ENCODE results near the gene MCU. TPM values are rescaled to one million over a fixed set of nuclear protein-coding genes. Genes with fewer than 3 reads are reported as not detected.

MCU gene
- total RNA-seq, 1 donor from 2014 or later: 21.7 TPM

DNA sequence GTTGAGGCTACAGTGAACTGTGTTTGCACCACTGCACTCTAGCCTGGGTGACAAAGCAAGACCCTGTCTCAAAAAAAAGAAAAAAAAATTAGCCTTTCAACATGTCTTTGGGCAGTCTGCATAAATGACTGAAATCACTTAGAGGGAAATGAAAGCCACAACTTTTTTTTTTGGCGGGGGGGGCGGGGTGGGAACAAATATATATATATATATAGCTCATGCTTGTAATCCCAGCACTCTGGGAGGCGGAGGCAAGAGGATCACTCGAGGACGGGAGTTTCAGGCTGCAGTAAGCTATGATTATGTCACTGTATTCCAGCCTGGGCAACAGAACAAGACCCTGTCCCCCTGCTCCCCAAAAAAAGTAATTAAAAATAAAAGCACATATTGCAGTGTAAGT is 42.7 kb upstream of the MCU start:
- Mint-ChIP-seq H3K9me3 (no peaks in the 10 kb centered on the region), H3K27ac (ENCODE audit: unreplicated experiment) (no peak overlapping the region), H3K36me3 (ENCODE audit: low read depth) (no peaks in the 10 kb centered on the region), H3K4me1 (no peaks in the 10 kb centered on the region), H3K27me3 (ENCODE audit: low read depth) (no peaks in the 10 kb centered on the region), H3K4me3 (no peak overlapping the region)
- no peak for TF ChIP-seq CTCF (conservative IDR thresholded peaks at IDR 0.05)
- no peak for DNase-seq (ENCODE audit: low read depth, low spot score)

DNA sequence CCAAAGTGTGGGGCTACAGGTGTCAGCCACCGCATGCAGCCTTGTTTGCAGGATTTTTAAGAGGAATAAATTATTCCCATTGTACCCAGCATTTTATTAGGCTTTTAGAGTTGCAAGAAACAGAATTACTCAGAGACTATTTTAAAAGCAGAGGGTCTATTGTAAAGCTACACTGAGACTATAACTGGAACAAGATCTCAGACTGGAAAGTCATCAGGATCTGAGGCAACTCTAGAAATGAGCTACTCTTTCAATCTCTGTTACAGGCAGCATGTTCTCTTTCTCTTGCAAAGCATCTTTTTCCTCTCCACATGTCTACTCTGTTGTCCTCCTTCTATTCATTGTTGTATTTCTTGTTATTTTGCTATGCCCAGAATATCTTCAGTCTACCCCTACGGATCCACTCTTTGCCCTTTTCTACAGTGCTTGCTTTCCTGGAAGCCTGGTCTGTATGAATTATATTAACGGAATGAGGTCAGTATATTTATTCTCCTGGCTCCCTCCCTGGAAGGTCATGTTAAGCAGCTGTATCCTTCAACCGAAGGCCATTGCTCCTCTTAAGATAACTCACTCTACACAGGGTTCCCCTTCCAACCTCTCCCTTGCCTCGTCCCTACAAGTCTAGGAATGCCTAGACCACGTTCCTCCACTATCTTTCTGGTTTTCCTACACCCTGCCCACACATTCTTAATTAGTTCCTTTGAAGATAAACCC is 38.4 kb upstream of the MCU start:
- no peaks in the 10 kb centered on the region for H3K4me1 Mint-ChIP-seq
- H3K27ac Mint-ChIP-seq (ENCODE audit: unreplicated experiment): no peak overlapping the region
- H3K9me3 Mint-ChIP-seq: no peaks in the 10 kb centered on the region
- DNase-seq (ENCODE audit: low read depth, low spot score): no peak
- TF ChIP-seq CTCF (conservative IDR thresholded peaks at IDR 0.05): no peak
- no peak overlapping the region for H3K4me3 Mint-ChIP-seq
- no peaks in the 10 kb centered on the region for H3K36me3 Mint-ChIP-seq (ENCODE audit: low read depth)
- H3K27me3 Mint-ChIP-seq (ENCODE audit: low read depth): no peaks in the 10 kb centered on the region

- Mint-ChIP-seq H3K4me1 (no peaks in the 10 kb centered on the region), H3K4me3 (no peak overlapping the region), H3K36me3 (ENCODE audit: low read depth) (no peaks in the 10 kb centered on the region), H3K9me3 (no peaks in the 10 kb centered on the region), H3K27ac (ENCODE audit: unreplicated experiment) (no peak overlapping the region), H3K27me3 (ENCODE audit: low read depth) (no peaks in the 10 kb centered on the region)
- no peak for DNase-seq (ENCODE audit: low read depth, low spot score)
- no peak for TF ChIP-seq CTCF (conservative IDR thresholded peaks at IDR 0.05)
These were observed 37.2 kb upstream of the MCU start for GRCh38 chr10:72654720-72655119.

DNA sequence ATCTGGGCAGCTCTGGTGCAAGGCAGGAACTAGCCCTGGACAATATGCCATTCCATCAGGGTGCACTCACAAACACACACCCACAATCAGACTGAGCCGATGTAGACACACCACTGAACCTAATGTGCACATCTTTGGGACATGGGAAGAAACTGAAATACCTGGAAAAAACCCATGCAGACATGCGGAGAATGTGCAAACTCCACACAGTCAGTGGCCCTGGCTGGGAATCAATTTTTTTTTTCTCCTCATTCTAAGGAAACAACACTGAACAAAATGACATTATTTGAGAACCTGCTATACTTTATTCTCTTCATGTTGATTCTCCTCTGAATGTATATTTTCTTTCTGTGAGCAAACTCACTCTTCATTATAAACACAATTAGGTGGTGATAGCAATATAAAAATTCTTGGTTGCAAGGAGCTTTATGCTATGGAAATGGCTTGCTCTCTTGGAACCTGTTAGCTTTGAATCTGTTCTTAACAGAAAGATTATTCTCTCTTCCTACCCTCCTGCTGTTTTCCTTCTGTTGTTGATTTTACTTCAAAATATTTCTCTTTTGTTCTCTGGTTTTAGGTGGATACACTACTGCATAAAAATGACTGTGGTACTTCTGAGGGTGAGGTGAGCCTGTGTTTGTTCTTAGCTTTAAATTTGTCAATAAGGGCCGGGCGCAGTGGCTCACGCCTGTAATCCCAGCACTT is 33.1 kb upstream of the MCU start:
- Mint-ChIP-seq H3K4me1 (no peaks in the 10 kb centered on the region), H3K27me3 (ENCODE audit: low read depth) (no peaks in the 10 kb centered on the region), H3K9me3 (peaks cover 2% of the 10 kb centered on the region), H3K27ac (ENCODE audit: unreplicated experiment) (no peak overlapping the region), H3K36me3 (ENCODE audit: low read depth) (no peaks in the 10 kb centered on the region), H3K4me3 (no peak overlapping the region)
- DNase-seq (ENCODE audit: low read depth, low spot score): no peak
- no peak for TF ChIP-seq CTCF (conservative IDR thresholded peaks at IDR 0.05)

- Mint-ChIP-seq H3K4me1 (no peaks in the 10 kb centered on the region), H3K4me3 (no peak overlapping the region), H3K27me3 (ENCODE audit: low read depth) (no peaks in the 10 kb centered on the region), H3K27ac (ENCODE audit: unreplicated experiment) (no peak overlapping the region), H3K9me3 (peaks cover 2% of the 10 kb centered on the region), H3K36me3 (ENCODE audit: low read depth) (no peaks in the 10 kb centered on the region)
- no peak for DNase-seq (ENCODE audit: low read depth, low spot score)
- no peak for TF ChIP-seq CTCF (conservative IDR thresholded peaks at IDR 0.05)
These were observed 32.2 kb upstream of the MCU start for GRCh38 chr10:72659694-72660093.

All from neural crest cell (in vitro differentiated cells).